ENCODE results near the gene COPB2. TPM values are rescaled to one million over a fixed set of nuclear protein-coding genes. Genes with fewer than 3 reads are reported as not detected.

Gene COPB2
- total and polyA plus RNA-seq, 10 of the 15 experiments (the other 5 are each of a cell fraction or from before 2014, with no cell fraction given): 51.3 to 143 (median 116) TPM

- TF ChIP-seq POLR2AphosphoS5 (IDR thresholded peaks at IDR 0.05; ENCODE audit: low read length) (peak; percentile 92), EGR1 (IDR thresholded peaks at IDR 0.05; ENCODE audit: borderline replicate concordance in 1 of 2, low read depth in 2 of 2, low read length in 2 of 2) (no peak), ZNF207 (IDR thresholded peaks at IDR 0.05; ENCODE audit: borderline replicate concordance) (peak; percentile 37; the same call in 1 of the 2 replicates), ZNF687 (IDR thresholded peaks at IDR 0.05) (no peak), BMI1 (IDR thresholded peaks at IDR 0.05; ENCODE audit: borderline replicate concordance) (peak; percentile 97), SPI1 (IDR thresholded peaks at IDR 0.05; ENCODE audit: borderline replicate concordance, insufficient read depth, low read depth, low read length) (no peak), KLF5 (IDR thresholded peaks at IDR 0.05; ENCODE audit: partially characterized antibody) (no peak), HDAC6 (IDR thresholded peaks at IDR 0.05; ENCODE audit: unreplicated experiment) (no peak), CREM (IDR thresholded peaks at IDR 0.05; ENCODE audit: low read depth) (peak; percentile 85), BACH1 (IDR thresholded peaks at IDR 0.05; ENCODE audit: borderline replicate concordance) (0 out of 2 replicates have a peak, but pooled peaks have one; percentile 15), KAT2A (conservative IDR thresholded peaks at IDR 0.05; ENCODE audit: control insufficient read depth, low read depth, low read length) (no peak), MLLT1 (IDR thresholded peaks at IDR 0.05) (peak; percentile 76), CBX5 (IDR thresholded peaks at IDR 0.05; ENCODE audit: low read depth) (no peak), RELA (IDR thresholded peaks at IDR 0.05; ENCODE audit: borderline replicate concordance, partially characterized antibody) (peak; percentile 7), NKRF (conservative IDR thresholded peaks at IDR 0.05) (peak; percentile 81; the same call in 1 of the 2 replicates), ZNF384 (IDR thresholded peaks at IDR 0.05; ENCODE audit: borderline replicate concordance, low read depth, low read length) (no peak), IRF3 (IDR thresholded peaks at IDR 0.05) (0 out of 2 replicates have a peak, but pooled peaks have one; percentile 17), USF2 (IDR thresholded peaks at IDR 0.05; ENCODE audit: borderline replicate concordance, low read depth, low read length) (no peak), MYB (IDR thresholded peaks at IDR 0.05; ENCODE audit: borderline replicate concordance, low read depth, low read length) (0 out of 2 replicates have a peak, but pooled peaks have one; percentile 18)
These were observed at the start of gene COPB2 (continued) for GRCh38 chr3:139389552-139390368.
